Tongue (tissue), 2 donors: ENCODE results near the gene MRM1. TPM values are rescaled to one million over a fixed set of nuclear protein-coding genes. Genes with fewer than 3 reads are reported as not detected.
A peak's percentile ranks its signal among the peaks of the same experiment; 100 is the strongest.
"Not testable (repeated sequence)": the region's sequence is repeated elsewhere in the genome, so short reads cannot be mapped to it uniquely, and the experiment has no call there.

ENCODE experiments used
- DNase-seq: peaks from one replicate; pipeline ENCODE4 v3.0.0-alpha.2; 2015
- total RNA-seq: library from RNA; depleted of rRNA; stranded (reverse); fragments of >200 nt; gene quantifications from one replicate; pipeline ENCODE4 v1.2.3, GENCODE V29; 2014

The MRM1 gene
- total RNA-seq, 1 donor from 2014 or later, result 6.1 TPM

GRCh38 chr17:36602030-36602748 lies 806 bp downstream of the MRM1 start:
- DNase-seq, result peak; percentile 13

- DNase-seq, result peak; percentile 74
These were observed 1.6 kb downstream of the MRM1 start for GRCh38 chr17:36602924-36603384.

GRCh38 chr17:36605028-36605427 lies 3.6 kb downstream of the MRM1 start:
- not testable (repeated sequence) for DNase-seq

GRCh38 chr17:36608280-36608679 lies 6.9 kb downstream of the MRM1 start:
- DNase-seq, result no peak

GRCh38 chr17:36608794-36609497 lies 7.6 kb downstream of the MRM1 start:
- peak; percentile 77 for DNase-seq

- DNase-seq, result no peak
These were observed 8.1 kb downstream of the MRM1 start for GRCh38 chr17:36609498-36609862.

GRCh38 chr17:36610474-36610873 lies 9.1 kb downstream of the MRM1 start:
- DNase-seq, result no peak

GRCh38 chr17:36611345-36612072 lies 10.1 kb downstream of the MRM1 start:
- DNase-seq, result no peak

GRCh38 chr17:36612323-36612722 lies 10.9 kb downstream of the MRM1 start:
- no peak for DNase-seq

GRCh38 chr17:36613155-36613554 lies 11.8 kb downstream of the MRM1 start:
- DNase-seq, result no peak

- no peak for DNase-seq
These were observed 12.7 kb downstream of the MRM1 start for GRCh38 chr17:36614081-36614480.

- peak; percentile 81 for DNase-seq
These were observed 13.6 kb downstream of the MRM1 start for GRCh38 chr17:36614933-36615332.

- DNase-seq, result no peak
These were observed 15.0 kb downstream of the MRM1 start for GRCh38 chr17:36616061-36617029.

- no peak for DNase-seq
These were observed 16.4 kb downstream of the MRM1 start for GRCh38 chr17:36617773-36618172.

GRCh38 chr17:36623281-36623680 lies 21.9 kb downstream of the MRM1 start:
- DNase-seq, result no peak

- no peak for DNase-seq
These were observed 23.8 kb downstream of the MRM1 start for GRCh38 chr17:36625188-36625587.

- no peak for DNase-seq
These were observed 25.7 kb downstream of the MRM1 start for GRCh38 chr17:36627101-36627500.

GRCh38 chr17:36628576-36628975 lies 27.2 kb downstream of the MRM1 start:
- DNase-seq, result no peak

- peak; percentile 84 for DNase-seq
These were observed 28.0 kb downstream of the MRM1 start for GRCh38 chr17:36629252-36629847.

GRCh38 chr17:36629970-36630502 lies 28.7 kb downstream of the MRM1 start:
- DNase-seq, result no peak

GRCh38 chr17:36631022-36631421 lies 29.6 kb downstream of the MRM1 start:
- no peak for DNase-seq
